Right lobe of liver (tissue), 6 donors: Measurements from ENCODE around the gene GET3. TPM values are rescaled to one million over a fixed set of nuclear protein-coding genes. Genes with fewer than 3 reads are reported as not detected.

Experiments
- ATAC-seq, 4 donors: fragments of 200-7000 bp; cut with Tn5 transposase; one replicate each; pipeline ENCODE4 v1.9.1; 2020; ENCODE audit warnings: mild to moderate bottlenecking in 4 of 4, moderate library complexity in 4 of 4
- DNase-seq, 3 donors: peaks; one replicate each; pipeline ENCODE4 v3.0.0-alpha.2; 2020
- H3K27ac ChIP-seq, 3 donors: fragments of 200-600 bp; one replicate each; pipeline ENCODE4 v1.8.0; 2022
- H3K27me3 ChIP-seq, 2 donors: fragments of 200-600 bp; one replicate each; pipeline ENCODE4 v1.8.0; 2022
- H3K36me3 ChIP-seq, 4 donors: fragments of 200-600 bp; sonication (generic) in 1 of 4; one replicate each; pipeline versions ENCODE4 v1.5.1 to v1.8.0; 2017 to 2022; ENCODE audit warnings: control low read depth in 1 of 4
- H3K4me1 ChIP-seq, 4 donors: fragments of 200-600 bp; sonication (generic) in 1 of 4; one replicate each; pipeline versions ENCODE4 v1.5.1 to v1.8.0; 2017 to 2022; ENCODE audit warnings: control low read depth in 1 of 4
- H3K4me3 ChIP-seq, 3 donors: fragments of 200-600 bp; one replicate each; pipeline ENCODE4 v1.8.0; 2022
- H3K9me3 ChIP-seq, 4 donors: fragments of 200-600 bp; sonication (generic) in 1 of 4; one replicate each; pipeline versions ENCODE4 v1.5.1 to v1.8.0; 2017 to 2022; ENCODE audit warnings: control low read depth in 1 of 4
- CTCF ChIP-seq, 4 donors: fragments of 200-600 bp in 3 of 4; fragments of 450-650 bp in 1 of 4; IDR thresholded peaks; one replicate each; pipeline versions ENCODE4 v1.5.1 to v1.8.0; 2016 to 2022; ENCODE audit warnings: antibody characterized with exemption in 4 of 4, mild to moderate bottlenecking in 2 of 4
- POLR2A ChIP-seq: fragments of 450-650 bp; IDR thresholded peaks from one replicate; pipeline ENCODE4 v1.6.1; 2017; ENCODE audit warnings: antibody characterized with exemption, mild to moderate bottlenecking
- WGBS: methylation state at CpG from one replicate; pipeline ENCODE4 v1.1.6; 2018; ENCODE audit warnings: low coverage, low lambda C conversion rate; ENCODE audit not compliant: insufficient coverage; ENCODE audit errors: missing lambda C conversion rate; 5-methylcytosine and 5-hydroxymethylcytosine counted together
- intact Hi-C, 2 donors: fragments of 100-400 bp; cut with DNase I; formaldehyde crosslinking; loops; one replicate each; pipeline versions ENCODE4 v1.11.2 to v1.14.1; 2022
- total RNA-seq, 6 experiments: library from RNA; depleted of rRNA in 2 of 6; stranded (reverse); fragments of >200 nt in 2 of 6; fragmentation: NEBNext Ultra II Directional in 3 of 6; extraction: Animal tissue kit (Norgen Biotek cat#: 25700) in 3 of 6; gene quantifications; one replicate each; pipeline versions ENCODE4 v1.1.0 to v1.2.4, GENCODE V29; 2016 to 2023
- donor health status: DM: no; HTN: yes; CAD: no.
- donor health status: DM: no; HTN: no; CAD: no.
- donor health status: DM: no; HTN: no; CAD: no.
- donor health status: DM: no; HTN: yes; CAD: no.
- donor health status: DM: no; HTN: yes; CAD: no.

GET3 gene
- total RNA-seq, 6 experiments from 2014 or later = 22.3 to 35.8 (median 25.8) TPM

GRCh38 chr19:12764698-12765097 lies 27.4 kb downstream of the GET3 start:
- ATAC-seq (no peak), DNase-seq (no peak)
- TF ChIP-seq CTCF (IDR thresholded peaks at IDR 0.05) (no peak), POLR2A (no peak)
- H3K9me3 ChIP-seq = no peaks in the 10 kb centered on the region
- no peak overlapping the region for H3K4me3 ChIP-seq
- intact Hi-C loops = loop anchor here in 1 of 2 donors (10.0 kb wide), 1 partner anchor 80 kb away; no protein-coding TSS in a partner anchor
- no peaks in the 10 kb centered on the region for H3K4me1 ChIP-seq
- no peaks in the 10 kb centered on the region for H3K27me3 ChIP-seq
- H3K36me3 ChIP-seq = no peaks in the 10 kb centered on the region
- H3K27ac ChIP-seq = no peak overlapping the region
- WGBS = 100% methylated on average over 1 of the region's 16 CpGs

- Histone ChIP-seq H3K27ac (no peak overlapping the region), H3K27me3 (no peaks in the 10 kb centered on the region), H3K36me3 (no peaks in the 10 kb centered on the region), H3K4me1 (no peaks in the 10 kb centered on the region), H3K4me3 (peak overlapping the region in 1 of 3 donors; percentile 33), H3K9me3 (no peaks in the 10 kb centered on the region)
- peak; percentile 67 to 88 (median 78) for ATAC-seq
- intact Hi-C loops = loop anchor here in 1 of 2 donors (10.0 kb wide), 1 partner anchor 79 kb away; no protein-coding TSS in a partner anchor
- peak in 2 of 3 donors; percentile 75 to 77 for DNase-seq
- WGBS = 15% methylated on average over 10 of the region's 30 CpGs
- TF ChIP-seq CTCF (IDR thresholded peaks at IDR 0.05) (peak; percentile 45 to 89 (median 56)), POLR2A (no peak)
Measured at GRCh38 chr19:12766051-12766521, 28.8 kb downstream of the GET3 start.

- Histone ChIP-seq H3K27ac (no peak overlapping the region), H3K4me1 (no peaks in the 10 kb centered on the region), H3K27me3 (no peaks in the 10 kb centered on the region), H3K9me3 (no peaks in the 10 kb centered on the region), H3K36me3 (no peaks in the 10 kb centered on the region), H3K4me3 (no peak overlapping the region)
- no peak for ATAC-seq
- 91% methylated on average over 7 of the region's 11 CpGs for WGBS
- no peak for TF ChIP-seq POLR2A
- TF ChIP-seq CTCF (IDR thresholded peaks at IDR 0.05) = no peak
- intact Hi-C loops = loop anchor here in 1 of 2 donors (10.0 kb wide), 1 partner anchor 78 kb away; no protein-coding TSS in a partner anchor
- no peak for DNase-seq
Measured at GRCh38 chr19:12767150-12767549, 29.9 kb downstream of the GET3 start.

GRCh38 chr19:12767666-12768065 lies 30.4 kb downstream of the GET3 start:
- Histone ChIP-seq H3K27me3 (no peaks in the 10 kb centered on the region), H3K36me3 (no peaks in the 10 kb centered on the region), H3K27ac (no peak overlapping the region), H3K4me1 (no peaks in the 10 kb centered on the region), H3K9me3 (no peaks in the 10 kb centered on the region), H3K4me3 (no peak overlapping the region)
- DNase-seq (no peak), ATAC-seq (no peak)
- no peak for TF ChIP-seq POLR2A
- no peak for TF ChIP-seq CTCF (IDR thresholded peaks at IDR 0.05)
- intact Hi-C loops = loop anchor here in 1 of 2 donors (10.0 kb wide), 1 partner anchor 77 kb away; no protein-coding TSS in a partner anchor
- whole genome bisulfite sequencing = 100% methylated on average over 3 of the region's 15 CpGs
